ENCODE results near the gene TMEM178B. TPM values are rescaled to one million over a fixed set of nuclear protein-coding genes. Genes with fewer than 3 reads are reported as not detected.

The TMEM178B gene
- total RNA-seq, 6 experiments from 2014 or later = under 0.01 to 0.53 (median 0.13) TPM; not detected in 2

DNA sequence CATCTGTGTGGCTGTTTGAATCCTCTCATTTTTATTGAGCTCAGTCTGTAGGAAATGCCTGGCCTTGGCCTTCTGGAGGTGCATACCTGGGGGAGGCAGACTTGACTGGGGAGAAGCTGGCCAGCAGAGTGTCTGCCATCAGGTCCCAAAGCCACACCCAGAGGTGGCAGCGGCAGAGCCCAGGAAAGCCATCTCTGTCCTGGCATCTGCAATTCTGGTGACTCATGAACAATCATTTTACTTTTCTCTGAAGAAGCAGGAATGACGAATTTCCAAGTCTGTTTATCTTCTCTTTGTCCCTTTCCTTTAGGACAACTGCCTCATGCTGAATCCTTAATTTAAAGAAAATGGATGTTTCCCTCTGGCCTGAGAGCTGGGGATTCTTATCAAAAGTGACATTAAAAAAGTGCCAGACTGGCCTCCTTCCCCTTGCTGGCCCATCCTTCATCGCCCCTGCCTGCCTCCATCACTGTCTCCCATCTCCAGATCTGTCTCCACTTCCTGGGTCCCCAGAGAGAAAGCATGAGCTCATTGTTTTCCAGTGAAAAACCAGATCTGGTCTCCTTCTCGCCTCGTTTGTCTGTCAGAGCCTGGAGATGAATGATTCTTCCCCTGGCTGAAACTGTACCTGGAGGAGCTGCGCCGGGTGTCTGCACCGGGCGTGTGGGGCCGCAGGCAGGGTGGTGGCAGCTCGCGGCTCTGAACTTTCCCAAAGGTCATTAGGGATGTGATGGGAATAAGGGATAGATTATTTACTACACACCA lies 124.5 kb downstream of the TMEM178B start:
- intact Hi-C loops (cut with DNase I) = no loop called here
- Histone ChIP-seq H3K27ac (no peak overlapping the region), H3K27me3 (no peaks in the 10 kb centered on the region), H3K4me1 (no peaks in the 10 kb centered on the region), H3K9me3 (no peaks in the 10 kb centered on the region), H3K4me3 (no peak overlapping the region), H3K36me3 (no peaks in the 10 kb centered on the region)
- ATAC-seq (no peak), DNase-seq (no peak)
- TF ChIP-seq, protein P1, sequence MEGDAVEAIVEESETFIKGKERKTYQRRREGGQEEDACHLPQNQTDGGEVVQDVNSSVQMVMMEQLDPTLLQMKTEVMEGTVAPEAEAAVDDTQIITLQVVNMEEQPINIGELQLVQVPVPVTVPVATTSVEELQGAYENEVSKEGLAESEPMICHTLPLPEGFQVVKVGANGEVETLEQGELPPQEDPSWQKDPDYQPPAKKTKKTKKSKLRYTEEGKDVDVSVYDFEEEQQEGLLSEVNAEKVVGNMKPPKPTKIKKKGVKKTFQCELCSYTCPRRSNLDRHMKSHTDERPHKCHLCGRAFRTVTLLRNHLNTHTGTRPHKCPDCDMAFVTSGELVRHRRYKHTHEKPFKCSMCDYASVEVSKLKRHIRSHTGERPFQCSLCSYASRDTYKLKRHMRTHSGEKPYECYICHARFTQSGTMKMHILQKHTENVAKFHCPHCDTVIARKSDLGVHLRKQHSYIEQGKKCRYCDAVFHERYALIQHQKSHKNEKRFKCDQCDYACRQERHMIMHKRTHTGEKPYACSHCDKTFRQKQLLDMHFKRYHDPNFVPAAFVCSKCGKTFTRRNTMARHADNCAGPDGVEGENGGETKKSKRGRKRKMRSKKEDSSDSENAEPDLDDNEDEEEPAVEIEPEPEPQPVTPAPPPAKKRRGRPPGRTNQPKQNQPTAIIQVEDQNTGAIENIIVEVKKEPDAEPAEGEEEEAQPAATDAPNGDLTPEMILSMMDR (IDR thresholded peaks at IDR 0.05) = no peak
- TF ChIP-seq POLR2A (IDR thresholded peaks at IDR 0.05) = no peak
- 43% methylated on average over 11 of the region's 12 CpGs for WGBS (ENCODE audit: insufficient coverage, low coverage, low lambda C conversion rate, missing lambda C conversion rate)

DNA sequence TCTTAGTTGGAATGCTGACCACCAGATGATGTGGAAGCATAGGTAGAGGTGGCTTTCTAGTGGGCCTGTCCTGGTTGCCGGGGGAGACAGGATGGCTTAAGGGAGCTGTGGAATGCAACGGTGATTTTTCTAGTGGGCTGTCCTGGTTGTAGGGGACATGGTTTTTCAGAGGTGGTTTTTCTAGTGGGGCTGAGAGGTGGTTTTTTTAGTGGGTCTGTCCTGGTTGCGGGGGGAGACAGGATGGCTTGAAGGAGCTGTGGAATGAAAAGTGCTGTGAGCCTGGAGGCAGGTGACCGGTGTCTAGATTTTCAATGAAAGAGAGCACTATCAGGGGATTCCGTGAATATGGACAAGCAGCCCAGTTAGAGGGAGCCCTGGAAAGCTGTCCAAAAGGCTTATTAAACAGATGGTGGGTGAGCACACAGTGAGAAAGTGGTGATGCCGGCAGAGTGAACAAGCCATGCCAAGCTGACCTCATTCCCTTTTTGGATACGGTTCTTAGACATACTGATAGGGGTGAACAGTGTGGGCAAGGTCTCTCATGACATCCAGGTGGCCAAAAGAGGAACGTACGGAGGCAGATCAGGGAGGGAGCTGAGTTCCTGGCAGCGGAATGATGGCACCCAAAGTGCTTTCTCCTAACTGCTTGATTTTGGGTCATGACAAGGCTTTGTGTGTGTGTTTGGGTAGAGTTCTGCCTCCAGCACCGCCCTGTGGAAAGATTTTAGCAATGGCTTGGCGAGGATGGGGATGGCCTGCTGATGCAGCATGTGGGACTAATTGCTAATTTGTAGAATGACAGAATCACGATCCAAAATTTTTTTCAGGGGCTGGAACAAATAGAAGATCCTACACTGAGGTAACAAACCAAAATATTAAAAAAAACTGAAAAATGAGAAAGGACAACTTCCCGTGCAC lies 126.6 kb downstream of the TMEM178B start:
- no peak overlapping the region for H3K27ac ChIP-seq
- TF ChIP-seq, protein P1 (IDR thresholded peaks at IDR 0.05) = no peak
- no peak for TF ChIP-seq POLR2A (IDR thresholded peaks at IDR 0.05)
- no peaks in the 10 kb centered on the region for H3K9me3 ChIP-seq
- no peaks in the 10 kb centered on the region for H3K4me1 ChIP-seq
- 66% methylated on average over 13 of the region's 14 CpGs for WGBS (ENCODE audit: insufficient coverage, low coverage, low lambda C conversion rate, missing lambda C conversion rate)
- H3K4me3 ChIP-seq = no peak overlapping the region
- no peak for DNase-seq
- H3K36me3 ChIP-seq = no peaks in the 10 kb centered on the region
- no peak for ATAC-seq
- no peaks in the 10 kb centered on the region for H3K27me3 ChIP-seq
- intact Hi-C loops (cut with DNase I) = no loop called here

DNA sequence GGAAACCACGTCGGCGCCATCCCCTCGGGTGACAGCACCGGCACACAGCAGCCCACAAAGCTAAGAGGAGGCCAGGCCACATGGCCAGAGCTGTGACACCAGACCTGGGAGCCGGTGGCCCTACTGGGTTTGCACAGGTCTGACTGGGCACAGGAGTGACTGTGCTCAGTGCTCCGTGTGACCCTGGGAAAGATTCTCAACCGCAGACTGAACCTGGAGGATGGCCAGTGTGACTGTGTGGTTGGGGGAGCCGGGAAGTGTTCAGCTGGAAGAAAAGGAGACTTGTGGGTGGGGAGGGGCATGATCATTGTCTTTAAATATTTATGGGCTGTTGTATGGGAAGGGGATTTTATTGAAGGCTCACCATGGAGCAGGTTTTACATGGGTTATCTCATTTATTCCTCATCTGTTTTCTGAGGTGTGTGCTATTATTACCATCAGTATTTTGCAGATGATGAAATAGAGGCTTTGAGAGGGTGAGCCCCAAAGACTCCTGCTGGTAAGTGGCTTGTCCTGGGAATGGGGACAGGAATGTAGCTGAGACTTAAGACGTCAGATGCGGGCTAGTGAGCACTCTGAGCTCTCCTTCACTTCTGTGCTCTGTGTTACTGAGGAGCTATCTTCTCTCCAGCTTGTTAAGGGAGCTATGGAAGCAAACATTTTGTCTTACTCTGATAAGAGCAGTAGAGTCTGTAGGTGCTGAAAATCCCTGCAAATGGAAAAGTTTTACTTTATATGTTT lies 127.5 kb downstream of the TMEM178B start:
- Histone ChIP-seq H3K36me3 (no peaks in the 10 kb centered on the region), H3K27ac (no peak overlapping the region), H3K4me3 (no peak overlapping the region), H3K27me3 (no peaks in the 10 kb centered on the region), H3K9me3 (no peaks in the 10 kb centered on the region), H3K4me1 (no peaks in the 10 kb centered on the region)
- 59% methylated on average over 11 of the region's 11 CpGs for WGBS (ENCODE audit: insufficient coverage, low coverage, low lambda C conversion rate, missing lambda C conversion rate)
- DNase-seq (no peak), ATAC-seq (no peak)
- TF ChIP-seq POLR2A (IDR thresholded peaks at IDR 0.05) = no peak
- TF ChIP-seq, protein P1 (IDR thresholded peaks at IDR 0.05) = no peak
- intact Hi-C loops (cut with DNase I) = no loop called here

DNA sequence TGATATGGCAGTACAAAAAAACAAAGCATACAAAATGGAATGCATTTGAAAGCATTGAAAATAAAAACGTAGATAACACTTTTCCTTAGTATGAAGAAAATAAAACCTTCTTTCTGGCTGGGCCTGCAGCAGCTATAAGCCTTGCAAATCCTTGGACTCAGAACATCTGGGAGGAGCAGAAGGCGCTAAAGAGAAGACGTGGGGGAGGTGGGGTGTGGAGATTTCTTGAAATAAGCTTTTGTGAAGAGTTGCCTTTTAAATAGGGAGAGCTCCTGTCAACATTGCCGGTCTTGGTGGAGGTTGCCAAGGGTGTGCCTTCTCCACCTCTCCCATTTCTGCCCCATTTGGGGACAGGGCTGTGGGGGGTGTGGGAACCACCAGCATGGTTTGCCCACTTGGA lies 128.7 kb downstream of the TMEM178B start:
- 49% methylated on average over 3 of the region's 4 CpGs for WGBS (ENCODE audit: insufficient coverage, low coverage, low lambda C conversion rate, missing lambda C conversion rate)
- no peak for TF ChIP-seq POLR2A (IDR thresholded peaks at IDR 0.05)
- TF ChIP-seq, protein P1 (IDR thresholded peaks at IDR 0.05) = no peak
- no peaks in the 10 kb centered on the region for H3K36me3 ChIP-seq
- DNase-seq (no peak), ATAC-seq (no peak)
- intact Hi-C loops (cut with DNase I) = no loop called here
- no peaks in the 10 kb centered on the region for H3K9me3 ChIP-seq
- peaks cover 0 to 2% of the 10 kb centered on the region in 2 donors for H3K27me3 ChIP-seq
- H3K4me1 ChIP-seq = no peaks in the 10 kb centered on the region
- H3K4me3 ChIP-seq = no peak overlapping the region
- no peak overlapping the region for H3K27ac ChIP-seq

Data from right lobe of liver (tissue), 6 donors.